ENCODE results near the gene GJC3. TPM values are rescaled to one million over a fixed set of nuclear protein-coding genes. Genes with fewer than 3 reads are reported as not detected.
A peak's percentile ranks its signal among the peaks of the same experiment; 100 is the strongest.

Gene GJC3
- total and polyA plus RNA-seq, 2 of the 13 experiments (the other 11 are each of a cell fraction or from before 2014, with no cell fraction given): 0.75 to 1.4 TPM

GRCh38 chr7:99918959-99919813 lies 10.2 kb downstream of the GJC3 start, which contains the start of gene TRIM4 (continued):
- TF ChIP-seq ISX (CRISPR knock-in tag; conservative IDR thresholded peaks at IDR 0.05): 0 out of 2 replicates have a peak, but pooled peaks have one; percentile 76
- no peak for TF ChIP-seq IRF1 (CRISPR knock-in tag; IDR thresholded peaks at IDR 0.05; ENCODE audit: low read depth)
- TF ChIP-seq ZMAT5 (CRISPR knock-in tag; IDR thresholded peaks at IDR 0.05; ENCODE audit: borderline replicate concordance, low read depth): no peak
- no peak for TF ChIP-seq CENPX (CRISPR knock-in tag; IDR thresholded peaks at IDR 0.05)
- TF ChIP-seq ZNF616 (CRISPR knock-in tag; IDR thresholded peaks at IDR 0.05; ENCODE audit: low read depth): no peak
- TF ChIP-seq ZNF574 (CRISPR knock-in tag; IDR thresholded peaks at IDR 0.05): peak; percentile 97
- no peak for TF ChIP-seq SRF (IDR thresholded peaks at IDR 0.05; ENCODE audit: low read depth, low read length)
- TF ChIP-seq DPF2 (CRISPR knock-in tag; IDR thresholded peaks at IDR 0.05; ENCODE audit: borderline replicate concordance, low read depth): no peak
- 0 out of 2 replicates have a peak, but pooled peaks have one; percentile 44 for TF ChIP-seq AKNA (CRISPR knock-in tag; IDR thresholded peaks at IDR 0.05; ENCODE audit: borderline replicate concordance)
- no peak for TF ChIP-seq MAFK (conservative IDR thresholded peaks at IDR 0.05 in 1 of 2, IDR thresholded peaks at IDR 0.05 in 1 of 2; ENCODE audit: low read length in 2 of 2)
- TF ChIP-seq IKZF5 (CRISPR knock-in tag; IDR thresholded peaks at IDR 0.05): peak; percentile 65
- no peak for TF ChIP-seq ATRX (CRISPR knock-in tag; IDR thresholded peaks at IDR 0.05; ENCODE audit: borderline replicate concordance)
- TF ChIP-seq EEA1 (CRISPR knock-in tag; IDR thresholded peaks at IDR 0.05; ENCODE audit: borderline replicate concordance): 0 out of 2 replicates have a peak, but pooled peaks have one; percentile 22
- peak; percentile 39; the same call in 1 of the 2 replicates for TF ChIP-seq ZNF431 (CRISPR knock-in tag; IDR thresholded peaks at IDR 0.05; ENCODE audit: borderline replicate concordance, low read depth)
- no peak for TF ChIP-seq ZNF260 (CRISPR knock-in tag; IDR thresholded peaks at IDR 0.05; ENCODE audit: borderline replicate concordance, low read depth)
- no peak for TF ChIP-seq ZNF597 (CRISPR knock-in tag; IDR thresholded peaks at IDR 0.05)

Measured in HepG2 (cell line).